ENCODE results near the gene VGF. TPM values are rescaled to one million over a fixed set of nuclear protein-coding genes. Genes with fewer than 3 reads are reported as not detected.

VGF gene
- total and polyA plus RNA-seq, 2 experiments from 2014 or later, result 0.18 to 1.2 TPM

- no peak for TF ChIP-seq CTCF (IDR thresholded peaks at IDR 0.05; ENCODE audit: low read depth, low read length)
- peaks cover 12% of the 10 kb centered on the region for H3K4me1 ChIP-seq (ENCODE audit: low read depth)
- no peak for DNase-seq (ENCODE audit: low read depth in 1 of 2, low spot score in 1 of 2)
- H3K4me3 ChIP-seq, result no peak overlapping the region
- H3K27ac ChIP-seq, result no peak overlapping the region
- peaks cover 51% of the 10 kb centered on the region for H3K27me3 ChIP-seq
- no peaks in the 10 kb centered on the region for H3K9me3 ChIP-seq (ENCODE audit: low read depth)
- no peaks in the 10 kb centered on the region for H3K36me3 ChIP-seq
Observed at GRCh38 chr7:101159696-101160674, 5.4 kb downstream of the VGF start.

GRCh38 chr7:101156866-101157589 is 8.3 kb downstream of the VGF start:
- no peak for TF ChIP-seq CTCF (IDR thresholded peaks at IDR 0.05; ENCODE audit: low read depth, low read length)
- Histone ChIP-seq H3K27ac (no peak overlapping the region), H3K4me3 (no peak overlapping the region), H3K36me3 (no peaks in the 10 kb centered on the region), H3K9me3 (ENCODE audit: low read depth) (no peaks in the 10 kb centered on the region), H3K4me1 (ENCODE audit: low read depth) (no peaks in the 10 kb centered on the region), H3K27me3 (peaks cover 21% of the 10 kb centered on the region)
- DNase-seq (ENCODE audit: low read depth in 1 of 2, low spot score in 1 of 2), result no peak

- peaks cover 14% of the 10 kb centered on the region for H3K27me3 ChIP-seq
- no peak overlapping the region for H3K4me3 ChIP-seq
- H3K36me3 ChIP-seq, result no peaks in the 10 kb centered on the region
- TF ChIP-seq CTCF (IDR thresholded peaks at IDR 0.05; ENCODE audit: low read depth, low read length), result peak; percentile 25
- no peak overlapping the region for H3K27ac ChIP-seq
- no peaks in the 10 kb centered on the region for H3K4me1 ChIP-seq (ENCODE audit: low read depth)
- H3K9me3 ChIP-seq (ENCODE audit: low read depth), result no peaks in the 10 kb centered on the region
- DNase-seq (ENCODE audit: low read depth in 1 of 2, low spot score in 1 of 2), result no peak
Observed at GRCh38 chr7:101156277-101156676, 9.1 kb downstream of the VGF start.

- Histone ChIP-seq H3K27me3 (peaks cover 4% of the 10 kb centered on the region), H3K4me1 (ENCODE audit: low read depth) (no peaks in the 10 kb centered on the region), H3K4me3 (peak overlapping the region; percentile 86), H3K9me3 (ENCODE audit: low read depth) (no peaks in the 10 kb centered on the region), H3K36me3 (no peaks in the 10 kb centered on the region), H3K27ac (no peak overlapping the region)
- no peak for TF ChIP-seq CTCF (IDR thresholded peaks at IDR 0.05; ENCODE audit: low read depth, low read length)
- no peak for DNase-seq (ENCODE audit: low read depth in 1 of 2, low spot score in 1 of 2)
Observed at GRCh38 chr7:101155303-101155702, 10.1 kb downstream of the VGF start.

GRCh38 chr7:101154693-101155102 is 10.7 kb downstream of the VGF start:
- peak in 1 of 2 donors; percentile 30 for DNase-seq (ENCODE audit: low read depth in 1 of 2, low spot score in 1 of 2)
- TF ChIP-seq CTCF (IDR thresholded peaks at IDR 0.05; ENCODE audit: low read depth, low read length), result no peak
- Histone ChIP-seq H3K36me3 (no peaks in the 10 kb centered on the region), H3K9me3 (ENCODE audit: low read depth) (no peaks in the 10 kb centered on the region), H3K27me3 (no peaks in the 10 kb centered on the region), H3K27ac (no peak overlapping the region), H3K4me3 (peak overlapping the region; percentile 86), H3K4me1 (ENCODE audit: low read depth) (no peaks in the 10 kb centered on the region)

Data from cardiac muscle cell (in vitro differentiated cells and primary cell).